Hepatocyte (in vitro differentiated cells): ENCODE data around the gene STK32B. TPM values are rescaled to one million over a fixed set of nuclear protein-coding genes. Genes with fewer than 3 reads are reported as not detected.

Source experiments
- DNase-seq: peaks from one replicate; pipeline ENCODE4 v3.0.0-alpha.2; 2016; ENCODE audit warnings: low spot score
- H2AFZ ChIP-seq: fragments of 200-600 bp; sonication (generic); 2 replicates; pipeline ENCODE4 v1.6.0; 2016; ENCODE audit warnings: antibody characterized with exemption, mild to moderate bottlenecking
- H3K27ac ChIP-seq: fragments of 200-600 bp; sonication (generic); 2 replicates; pipeline ENCODE4 v1.5.1; 2016; ENCODE audit warnings: mild to moderate bottlenecking
- H3K27me3 ChIP-seq: fragments of 200-600 bp; sonication (generic); 2 replicates; pipeline ENCODE4 v1.6.1; 2016
- H3K36me3 ChIP-seq: fragments of 200-600 bp; sonication (generic); replicated peaks from 2 replicates; pipeline ENCODE4 v1.5.1; 2016; ENCODE audit warnings: low read depth; ENCODE audit not compliant: insufficient read depth
- H3K4me1 ChIP-seq: fragments of 200-600 bp; sonication (generic); 2 replicates; pipeline ENCODE4 v1.5.1; 2016; ENCODE audit warnings: mild to moderate bottlenecking, moderate library complexity; ENCODE audit not compliant: insufficient read depth
- H3K4me2 ChIP-seq: fragments of 200-600 bp; sonication (generic); 2 replicates; pipeline ENCODE4 v1.6.0; 2016
- H3K4me3 ChIP-seq: fragments of 200-600 bp; sonication (generic); 2 replicates; pipeline ENCODE4 v1.5.1; 2016; ENCODE audit warnings: mild to moderate bottlenecking
- H3K79me2 ChIP-seq: fragments of 200-600 bp; sonication (generic); 2 replicates; pipeline ENCODE4 v1.6.0; 2017; ENCODE audit warnings: mild to moderate bottlenecking
- H3K9me2 ChIP-seq: fragments of 200-600 bp; sonication (generic); replicated peaks from 2 replicates; pipeline ENCODE4 v1.6.0; 2017; ENCODE audit warnings: mild to moderate bottlenecking; ENCODE audit not compliant: insufficient read depth
- H3K9me3 ChIP-seq: fragments of 200-600 bp; sonication (generic); 2 replicates; pipeline ENCODE4 v1.5.1; 2016; ENCODE audit warnings: low read depth, mild to moderate bottlenecking
- H4K20me1 ChIP-seq: fragments of 200-600 bp; sonication (generic); 2 replicates; pipeline ENCODE4 v1.6.0; 2016; ENCODE audit warnings: mild to moderate bottlenecking; ENCODE audit not compliant: insufficient read depth, poor library complexity, severe bottlenecking
- EZH2 ChIP-seq: fragments of 200-600 bp; sonication (generic); IDR thresholded peaks from 2 replicates; pipeline ENCODE4 v1.6.1; 2016; ENCODE audit warnings: antibody characterized with exemption, mild to moderate bottlenecking, borderline replicate concordance
- EZH2phosphoT487 ChIP-seq: fragments of 200-600 bp; sonication (generic); IDR thresholded peaks from one replicate; pipeline ENCODE4 v1.6.1; 2018; ENCODE audit warnings: antibody characterized with exemption, mild to moderate bottlenecking, low read depth, moderate library complexity; ENCODE audit not compliant: unreplicated experiment, severe bottlenecking
- WGBS: methylation state at CpG from one replicate; pipeline ENCODE4 v1.1.6; 2016; ENCODE audit warnings: low lambda C conversion rate; ENCODE audit errors: missing lambda C conversion rate; 5-methylcytosine and 5-hydroxymethylcytosine counted together
- polyA plus RNA-seq: library from polyadenylated mRNA; unstranded; fragments of >200 nt; fragmentation: Nextera tagmentation; extraction: Ambion mirVana; gene quantifications from 2 replicates; pipeline ENCODE4 v1.2.1, GENCODE V29; 2016
- total RNA-seq: library from RNA; depleted of rRNA; stranded (reverse); fragments of >200 nt; gene quantifications from 2 replicates; pipeline ENCODE4 v1.2.3, GENCODE V29; 2014
- TF ChIP-seq, protein P1 (sequence below): fragments of 200-600 bp; sonication (generic); IDR thresholded peaks from 2 replicates; pipeline ENCODE4 v1.5.1; 2016; ENCODE audit warnings: antibody characterized with exemption, mild to moderate bottlenecking; ENCODE audit not compliant: poor library complexity

STK32B gene
- total and polyA plus RNA-seq, 2 experiments from 2014 or later: 0.51 to 1.6 TPM

DNA sequence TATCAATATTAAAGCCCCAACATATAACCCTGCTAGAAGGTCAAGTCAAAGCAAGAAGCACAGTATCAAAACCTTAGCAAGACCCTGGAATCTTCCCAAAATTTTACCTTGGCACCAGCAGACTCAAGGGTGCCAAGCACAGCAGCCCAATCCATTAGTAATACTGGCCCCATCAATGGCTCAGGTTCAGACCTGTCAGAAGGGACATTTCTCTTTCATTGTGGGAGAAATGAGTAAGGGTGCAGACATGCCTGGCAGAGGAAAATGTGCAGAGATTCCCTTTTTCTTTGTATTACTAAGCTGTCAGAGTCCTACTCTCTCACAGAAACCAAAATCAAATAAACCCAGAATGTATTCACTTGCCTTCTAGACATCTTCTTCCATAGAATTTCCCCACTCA, 453.2 kb downstream of the STK32B start:
- Histone ChIP-seq H3K36me3 (no peaks in the 10 kb centered on the region), H4K20me1 (no peaks in the 10 kb centered on the region), H3K79me2 (no peaks in the 10 kb centered on the region), H3K4me2 (no peak overlapping the region), H3K4me1 (no peaks in the 10 kb centered on the region), H3K4me3 (no peak overlapping the region), H3K9me2 (no peaks in the 10 kb centered on the region), H3K27me3 (no peaks in the 10 kb centered on the region), H3K27ac (no peak overlapping the region), H2AFZ (no peak overlapping the region), H3K9me3 (no peaks in the 10 kb centered on the region)
- no peak for DNase-seq
- TF ChIP-seq EZH2phosphoT487: no peak
- TF ChIP-seq, protein P1, sequence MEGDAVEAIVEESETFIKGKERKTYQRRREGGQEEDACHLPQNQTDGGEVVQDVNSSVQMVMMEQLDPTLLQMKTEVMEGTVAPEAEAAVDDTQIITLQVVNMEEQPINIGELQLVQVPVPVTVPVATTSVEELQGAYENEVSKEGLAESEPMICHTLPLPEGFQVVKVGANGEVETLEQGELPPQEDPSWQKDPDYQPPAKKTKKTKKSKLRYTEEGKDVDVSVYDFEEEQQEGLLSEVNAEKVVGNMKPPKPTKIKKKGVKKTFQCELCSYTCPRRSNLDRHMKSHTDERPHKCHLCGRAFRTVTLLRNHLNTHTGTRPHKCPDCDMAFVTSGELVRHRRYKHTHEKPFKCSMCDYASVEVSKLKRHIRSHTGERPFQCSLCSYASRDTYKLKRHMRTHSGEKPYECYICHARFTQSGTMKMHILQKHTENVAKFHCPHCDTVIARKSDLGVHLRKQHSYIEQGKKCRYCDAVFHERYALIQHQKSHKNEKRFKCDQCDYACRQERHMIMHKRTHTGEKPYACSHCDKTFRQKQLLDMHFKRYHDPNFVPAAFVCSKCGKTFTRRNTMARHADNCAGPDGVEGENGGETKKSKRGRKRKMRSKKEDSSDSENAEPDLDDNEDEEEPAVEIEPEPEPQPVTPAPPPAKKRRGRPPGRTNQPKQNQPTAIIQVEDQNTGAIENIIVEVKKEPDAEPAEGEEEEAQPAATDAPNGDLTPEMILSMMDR: no peak
- no peak for TF ChIP-seq EZH2

DNA sequence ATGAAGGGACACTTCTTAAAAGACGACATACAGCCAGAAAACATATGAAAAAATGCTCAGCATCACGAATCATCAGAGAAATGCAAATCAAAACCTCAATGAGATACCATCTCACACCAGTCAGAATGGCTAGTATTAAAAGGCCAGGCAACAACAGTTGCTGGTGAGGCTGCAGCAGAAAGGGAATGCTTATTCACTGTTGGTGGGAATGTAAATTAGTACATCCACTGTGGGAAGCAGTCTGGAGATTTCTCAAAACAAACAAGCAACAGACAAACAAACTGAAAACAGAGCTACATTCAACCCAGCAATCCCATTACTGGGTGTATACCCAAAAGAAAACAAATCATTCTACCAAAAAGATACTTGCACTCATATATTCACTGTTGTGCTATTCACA, 459.2 kb downstream of the STK32B start:
- Histone ChIP-seq H3K4me3 (no peak overlapping the region), H3K27me3 (no peaks in the 10 kb centered on the region), H4K20me1 (no peaks in the 10 kb centered on the region), H3K27ac (no peak overlapping the region), H2AFZ (no peak overlapping the region), H3K9me3 (no peaks in the 10 kb centered on the region), H3K9me2 (no peaks in the 10 kb centered on the region), H3K36me3 (no peaks in the 10 kb centered on the region), H3K79me2 (no peaks in the 10 kb centered on the region), H3K4me2 (no peak overlapping the region), H3K4me1 (no peaks in the 10 kb centered on the region)
- TF ChIP-seq EZH2phosphoT487: no peak
- TF ChIP-seq EZH2: no peak
- TF ChIP-seq, protein P1: no peak
- 65% methylated on average over 2 of the region's 2 CpGs for WGBS
- no peak for DNase-seq

DNA sequence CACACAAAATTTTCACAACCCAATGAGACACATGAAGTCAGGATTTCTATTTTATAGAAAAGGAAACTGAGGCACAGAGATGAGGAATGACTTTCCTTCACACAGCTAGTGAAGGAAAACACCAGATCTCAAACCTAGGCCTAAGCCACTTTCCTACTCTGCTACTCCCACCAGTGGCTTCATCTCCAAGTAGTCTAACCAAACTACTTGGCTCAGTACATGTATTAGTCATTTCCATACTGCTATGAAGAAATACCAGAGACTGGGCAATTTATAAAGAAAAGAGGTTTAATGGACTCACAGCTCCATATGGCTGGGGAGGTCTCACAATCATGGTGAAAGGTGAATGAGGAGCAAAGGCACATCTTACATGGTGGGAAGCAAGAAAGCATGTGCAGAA, 460.5 kb downstream of the STK32B start:
- Histone ChIP-seq H4K20me1 (no peaks in the 10 kb centered on the region), H3K79me2 (no peaks in the 10 kb centered on the region), H2AFZ (no peak overlapping the region), H3K9me3 (no peaks in the 10 kb centered on the region), H3K4me1 (no peaks in the 10 kb centered on the region), H3K4me2 (no peak overlapping the region), H3K27ac (no peak overlapping the region), H3K9me2 (no peaks in the 10 kb centered on the region), H3K27me3 (no peaks in the 10 kb centered on the region), H3K4me3 (no peak overlapping the region), H3K36me3 (no peaks in the 10 kb centered on the region)
- TF ChIP-seq EZH2: no peak
- no peak for DNase-seq

DNA sequence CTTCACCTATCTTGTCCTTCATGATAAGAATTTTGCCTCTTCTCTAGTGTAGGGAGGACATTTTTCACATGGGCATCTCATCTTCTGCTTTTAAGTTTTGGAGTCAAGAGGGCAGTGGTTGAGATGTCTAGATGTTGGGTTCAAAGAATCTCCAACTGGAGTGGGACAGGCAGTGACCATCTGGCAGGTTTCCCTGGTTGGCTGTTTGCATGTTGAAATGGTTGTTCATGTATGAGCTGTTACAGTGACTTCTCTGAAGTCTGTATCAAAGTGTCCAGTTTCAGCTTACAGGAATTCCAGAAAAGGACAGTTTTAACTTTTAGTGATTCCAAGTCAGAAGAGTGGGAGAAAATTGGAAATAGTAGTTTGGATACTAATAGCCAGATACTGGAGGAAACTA, 464.4 kb downstream of the STK32B start:
- Histone ChIP-seq H3K27ac (no peak overlapping the region), H3K4me3 (no peak overlapping the region), H3K9me2 (no peaks in the 10 kb centered on the region), H3K36me3 (no peaks in the 10 kb centered on the region), H3K27me3 (no peaks in the 10 kb centered on the region), H3K4me2 (no peak overlapping the region), H3K4me1 (no peaks in the 10 kb centered on the region), H3K9me3 (no peaks in the 10 kb centered on the region), H3K79me2 (no peaks in the 10 kb centered on the region), H4K20me1 (no peaks in the 10 kb centered on the region), H2AFZ (no peak overlapping the region)
- no peak for DNase-seq
- no peak for TF ChIP-seq EZH2phosphoT487
- TF ChIP-seq, protein P1: no peak
- TF ChIP-seq EZH2: no peak
